ENCODE data around the gene PCDHA12. TPM values are rescaled to one million over a fixed set of nuclear protein-coding genes. Genes with fewer than 3 reads are reported as not detected.

The PCDHA12 gene, protein sequence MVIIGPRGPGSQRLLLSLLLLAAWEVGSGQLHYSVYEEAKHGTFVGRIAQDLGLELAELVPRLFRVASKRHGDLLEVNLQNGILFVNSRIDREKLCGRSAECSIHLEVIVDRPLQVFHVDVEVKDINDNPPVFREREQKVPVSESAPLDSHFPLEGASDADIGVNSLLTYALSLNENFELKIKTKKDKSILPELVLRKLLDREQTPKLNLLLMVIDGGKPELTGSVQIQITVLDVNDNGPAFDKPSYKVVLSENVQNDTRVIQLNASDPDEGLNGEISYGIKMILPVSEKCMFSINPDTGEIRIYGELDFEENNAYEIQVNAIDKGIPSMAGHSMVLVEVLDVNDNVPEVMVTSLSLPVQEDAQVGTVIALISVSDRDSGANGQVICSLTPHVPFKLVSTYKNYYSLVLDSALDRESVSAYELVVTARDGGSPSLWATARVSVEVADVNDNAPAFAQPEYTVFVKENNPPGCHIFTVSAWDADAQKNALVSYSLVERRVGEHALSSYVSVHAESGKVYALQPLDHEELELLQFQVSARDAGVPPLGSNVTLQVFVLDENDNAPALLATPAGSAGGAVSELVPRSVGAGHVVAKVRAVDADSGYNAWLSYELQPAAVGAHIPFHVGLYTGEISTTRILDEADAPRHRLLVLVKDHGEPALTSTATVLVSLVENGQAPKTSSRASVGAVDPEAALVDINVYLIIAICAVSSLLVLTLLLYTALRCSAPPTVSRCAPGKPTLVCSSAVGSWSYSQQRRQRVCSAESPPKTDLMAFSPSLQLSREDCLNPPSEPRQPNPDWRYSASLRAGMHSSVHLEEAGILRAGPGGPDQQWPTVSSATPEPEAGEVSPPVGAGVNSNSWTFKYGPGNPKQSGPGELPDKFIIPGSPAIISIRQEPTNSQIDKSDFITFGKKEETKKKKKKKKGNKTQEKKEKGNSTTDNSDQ
- 12.8 and 13.9 TPM in 2 replicates for polyA plus RNA-seq
- polyA minus RNA-seq = 57.0 and 62.0 TPM in 2 replicates

DNA sequence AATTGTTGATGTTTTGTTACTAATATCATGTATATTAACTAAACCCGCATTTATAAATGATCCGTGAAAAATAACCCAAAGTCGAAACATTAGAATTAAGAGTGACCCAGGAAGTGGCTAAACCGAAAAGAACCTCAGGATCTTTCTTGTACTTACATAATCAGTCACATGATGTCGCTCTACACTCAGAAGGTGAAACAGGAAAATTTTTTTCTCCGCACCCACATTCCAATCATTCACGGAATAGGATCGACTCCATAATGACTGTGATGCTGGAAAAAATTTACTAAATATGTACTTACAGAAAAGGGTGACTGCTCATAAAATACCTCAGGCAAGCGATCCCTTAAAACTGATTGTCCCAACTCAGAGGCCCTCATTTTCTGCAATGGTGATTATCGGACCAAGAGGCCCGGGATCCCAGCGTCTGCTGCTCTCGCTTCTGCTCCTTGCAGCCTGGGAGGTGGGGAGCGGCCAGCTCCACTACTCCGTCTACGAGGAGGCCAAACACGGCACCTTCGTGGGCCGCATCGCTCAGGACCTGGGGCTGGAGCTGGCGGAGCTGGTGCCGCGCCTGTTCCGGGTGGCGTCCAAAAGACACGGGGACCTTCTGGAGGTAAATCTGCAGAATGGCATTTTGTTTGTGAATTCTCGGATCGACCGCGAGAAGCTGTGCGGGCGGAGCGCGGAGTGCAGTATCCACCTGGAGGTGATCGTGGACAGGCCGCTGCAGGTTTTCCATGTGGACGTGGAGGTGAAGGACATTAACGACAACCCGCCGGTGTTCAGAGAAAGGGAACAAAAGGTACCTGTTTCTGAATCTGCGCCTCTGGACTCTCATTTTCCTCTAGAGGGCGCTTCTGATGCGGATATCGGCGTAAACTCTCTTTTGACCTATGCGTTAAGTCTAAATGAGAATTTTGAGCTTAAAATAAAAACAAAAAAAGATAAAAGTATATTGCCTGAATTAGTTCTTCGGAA lies at the start of gene PCDHA12:
Gene PCDHA12, plus strand, starts transcription at position 224 of the 981 bp plus-strand sequence. Its CDS starts 165 bp downstream, at position 389.
- peak; percentile 61 for TF ChIP-seq CTCF (IDR thresholded peaks at IDR 0.05; ENCODE audit: poor library complexity, severe bottlenecking)
- TF ChIP-seq, protein P1, sequence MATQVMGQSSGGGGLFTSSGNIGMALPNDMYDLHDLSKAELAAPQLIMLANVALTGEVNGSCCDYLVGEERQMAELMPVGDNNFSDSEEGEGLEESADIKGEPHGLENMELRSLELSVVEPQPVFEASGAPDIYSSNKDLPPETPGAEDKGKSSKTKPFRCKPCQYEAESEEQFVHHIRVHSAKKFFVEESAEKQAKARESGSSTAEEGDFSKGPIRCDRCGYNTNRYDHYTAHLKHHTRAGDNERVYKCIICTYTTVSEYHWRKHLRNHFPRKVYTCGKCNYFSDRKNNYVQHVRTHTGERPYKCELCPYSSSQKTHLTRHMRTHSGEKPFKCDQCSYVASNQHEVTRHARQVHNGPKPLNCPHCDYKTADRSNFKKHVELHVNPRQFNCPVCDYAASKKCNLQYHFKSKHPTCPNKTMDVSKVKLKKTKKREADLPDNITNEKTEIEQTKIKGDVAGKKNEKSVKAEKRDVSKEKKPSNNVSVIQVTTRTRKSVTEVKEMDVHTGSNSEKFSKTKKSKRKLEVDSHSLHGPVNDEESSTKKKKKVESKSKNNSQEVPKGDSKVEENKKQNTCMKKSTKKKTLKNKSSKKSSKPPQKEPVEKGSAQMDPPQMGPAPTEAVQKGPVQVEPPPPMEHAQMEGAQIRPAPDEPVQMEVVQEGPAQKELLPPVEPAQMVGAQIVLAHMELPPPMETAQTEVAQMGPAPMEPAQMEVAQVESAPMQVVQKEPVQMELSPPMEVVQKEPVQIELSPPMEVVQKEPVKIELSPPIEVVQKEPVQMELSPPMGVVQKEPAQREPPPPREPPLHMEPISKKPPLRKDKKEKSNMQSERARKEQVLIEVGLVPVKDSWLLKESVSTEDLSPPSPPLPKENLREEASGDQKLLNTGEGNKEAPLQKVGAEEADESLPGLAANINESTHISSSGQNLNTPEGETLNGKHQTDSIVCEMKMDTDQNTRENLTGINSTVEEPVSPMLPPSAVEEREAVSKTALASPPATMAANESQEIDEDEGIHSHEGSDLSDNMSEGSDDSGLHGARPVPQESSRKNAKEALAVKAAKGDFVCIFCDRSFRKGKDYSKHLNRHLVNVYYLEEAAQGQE (IDR thresholded peaks at IDR 0.05; ENCODE audit: borderline replicate concordance) = peak; percentile 78
- TF ChIP-seq MXI1 (conservative IDR thresholded peaks at IDR 0.05; ENCODE audit: poor library complexity, severe bottlenecking) = no peak
- peak; percentile 69 for TF ChIP-seq SMC3 (conservative IDR thresholded peaks at IDR 0.05; ENCODE audit: poor library complexity)
- TF ChIP-seq RAD21 (conservative IDR thresholded peaks at IDR 0.05) = peak; percentile 72
- no peak for TF ChIP-seq TAF1 (IDR thresholded peaks at IDR 0.05; ENCODE audit: low read depth)
- no peak for TF ChIP-seq EZH2 (IDR thresholded peaks at IDR 0.05; ENCODE audit: borderline replicate concordance, insufficient read depth, low read length, poor library complexity, severe bottlenecking)
- TF ChIP-seq POLR2AphosphoS5 (IDR thresholded peaks at IDR 0.05) = peak; percentile 13
- TF ChIP-seq EP300 (conservative IDR thresholded peaks at IDR 0.05; ENCODE audit: poor library complexity, severe bottlenecking) = no peak
- H3K79me2 ChIP-seq (replicated peaks; ENCODE audit: insufficient read depth, low read length) = peaks cover 63% of the 10 kb centered on the region
- no peaks in the 10 kb centered on the region for H3K9me2 ChIP-seq (ENCODE audit: insufficient read depth, low read length)
- H3K27ac ChIP-seq (ENCODE audit: low read length) = peak within 1 kb of the TSS; percentile 81
- no peaks in the 10 kb centered on the region for H4K20me1 ChIP-seq (ENCODE audit: insufficient read depth)
- no peaks in the 10 kb centered on the region for H3F3A ChIP-seq (ENCODE audit: insufficient read depth, low read length, poor library complexity, severe bottlenecking)
- H3K9me3 ChIP-seq (ENCODE audit: low read length) = peaks cover 43% of the 10 kb centered on the region
- H3K36me3 ChIP-seq (ENCODE audit: insufficient read depth, low read length) = peaks cover 40% of the 10 kb centered on the region
- H3K4me2 ChIP-seq (ENCODE audit: low read length) = peak within 1 kb of the TSS; percentile 49
- peak within 1 kb of the TSS; percentile 44 for H2AFZ ChIP-seq (ENCODE audit: low read depth, low read length)
- H3K9ac ChIP-seq (ENCODE audit: low read length) = peak within 1 kb of the TSS; percentile 75
- peak within 1 kb of the TSS; percentile 67 for H3K4me3 ChIP-seq (ENCODE audit: low read length)
- no peaks in the 10 kb centered on the region for H3K27me3 ChIP-seq (ENCODE audit: insufficient read depth, low read depth, low read length)

Data from neural cell (in vitro differentiated cells).